Measurements from ENCODE around the gene ANKRD63.
A peak's percentile ranks its signal among the peaks of the same experiment; 100 is the strongest.

Gene ANKRD63

DNA sequence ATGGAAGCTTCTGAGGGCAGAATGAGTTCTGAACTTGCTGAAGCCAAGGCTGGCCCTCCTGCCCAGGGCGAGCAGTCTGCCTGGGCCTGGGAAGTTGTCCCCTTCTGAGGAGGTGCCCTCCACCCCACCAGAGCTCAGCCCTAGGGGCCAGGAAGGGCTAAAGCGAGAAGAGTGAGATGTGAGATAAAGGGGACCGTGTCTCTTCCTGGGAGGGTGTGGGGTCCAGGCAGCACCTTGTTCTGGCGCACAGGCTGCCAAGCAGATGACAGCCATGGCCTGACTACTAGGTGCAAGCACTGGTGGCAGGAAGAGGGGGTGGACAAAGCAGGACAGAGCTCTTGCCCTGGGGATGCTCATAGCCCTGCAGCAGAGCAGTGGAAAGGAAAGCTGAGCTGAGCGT is 40.3 kb downstream of the ANKRD63 start:
- DNase-seq (ENCODE audit: low read depth in 2 of 2) = no peak

DNA sequence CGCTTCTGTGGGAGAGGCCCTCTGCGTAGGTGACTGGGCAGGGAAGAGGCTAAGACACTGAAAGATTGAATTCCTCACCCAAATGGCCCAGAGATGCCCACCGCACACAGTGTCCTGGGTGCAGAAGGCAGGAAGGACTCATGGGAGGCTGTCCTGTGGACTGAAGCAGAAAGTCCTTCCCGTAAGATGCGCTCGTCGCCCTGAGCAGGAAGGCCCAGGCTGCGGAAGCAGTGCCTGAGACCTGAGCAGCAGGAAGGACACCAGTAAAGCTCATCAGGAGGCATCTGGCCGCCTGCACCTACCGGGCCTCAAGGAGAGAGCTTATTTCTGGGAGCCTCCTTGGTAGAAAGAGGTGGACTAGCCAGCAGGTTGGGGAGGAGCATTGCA is 40.7 kb downstream of the ANKRD63 start:
- DNase-seq (ENCODE audit: low read depth in 2 of 2) = no peak

DNA sequence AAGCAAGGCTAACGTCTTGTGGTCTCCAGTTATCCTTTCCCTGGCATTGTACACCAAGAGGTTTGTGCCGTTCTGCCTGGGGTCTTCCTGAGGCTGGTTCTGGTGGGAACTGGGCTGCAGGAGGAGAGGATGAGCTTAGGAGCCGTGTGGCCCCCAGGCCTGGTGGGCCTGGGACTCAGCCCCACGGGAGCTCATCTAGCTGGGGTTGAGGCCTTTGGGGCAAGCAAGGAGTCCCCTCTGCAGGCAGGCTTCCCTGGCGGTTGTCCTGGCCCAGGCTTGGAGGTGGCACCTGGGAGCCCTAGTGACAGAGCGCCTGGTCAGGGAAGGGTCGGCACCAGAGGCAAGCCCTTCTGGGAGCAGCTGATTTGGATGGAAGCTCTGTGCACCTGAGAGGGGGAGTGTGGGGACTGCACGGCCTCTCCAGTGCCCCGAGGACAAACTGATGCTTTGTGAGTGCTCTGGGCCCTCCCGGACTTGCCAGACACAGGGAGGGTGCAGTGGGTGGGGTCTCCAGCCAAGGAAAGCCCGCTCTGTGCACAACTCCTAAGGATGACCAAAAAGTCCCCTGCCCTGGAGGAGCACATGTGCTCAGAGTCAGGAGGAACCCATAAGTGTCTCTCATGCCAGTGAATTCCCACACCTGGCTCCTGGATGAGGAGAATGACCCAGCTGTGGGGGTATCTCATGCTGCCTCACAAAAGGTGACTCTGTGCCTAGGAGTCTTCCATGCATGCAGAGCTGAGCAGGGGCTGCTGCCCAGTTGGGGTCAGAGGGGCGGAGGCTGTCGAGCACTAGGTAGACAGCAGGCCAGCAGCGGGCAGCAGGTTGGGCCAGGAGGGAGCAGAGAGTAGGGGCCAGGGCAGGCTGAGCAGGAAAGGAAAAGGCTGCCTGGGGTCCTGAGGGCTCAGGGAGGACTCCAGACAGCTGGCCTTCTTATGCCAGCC is 41.3 kb downstream of the ANKRD63 start:
- no peak for DNase-seq (ENCODE audit: low read depth in 2 of 2)

DNA sequence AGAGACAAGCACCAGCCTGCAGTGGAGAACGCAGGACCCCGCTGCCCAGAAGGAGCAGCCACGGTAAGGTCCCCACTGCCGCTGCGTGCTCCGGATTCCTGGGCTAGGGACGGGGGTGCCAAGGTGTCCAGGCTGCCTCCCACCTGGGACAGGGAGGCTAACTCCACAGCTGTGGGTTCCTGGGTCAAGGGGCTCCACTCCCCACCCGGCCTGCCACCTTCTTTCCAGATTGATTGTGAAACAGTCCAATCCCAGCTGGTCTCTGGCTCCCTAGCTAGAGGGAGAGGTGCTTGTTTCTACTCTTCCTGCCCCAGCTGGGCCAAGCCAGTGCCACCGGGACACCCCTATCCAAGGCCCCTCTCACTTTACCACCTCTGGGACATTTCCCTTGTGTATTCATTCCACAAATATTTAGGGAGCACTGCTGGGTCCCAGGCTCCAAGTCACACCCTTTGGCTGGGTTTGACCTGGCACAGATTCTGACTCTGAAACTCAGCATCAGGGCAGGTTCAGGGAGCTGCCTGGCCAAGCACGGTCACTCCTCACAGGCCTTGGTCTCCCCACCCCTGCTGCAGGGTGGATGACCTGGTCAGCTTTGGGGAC is 42.1 kb downstream of the ANKRD63 start:
- DNase-seq (ENCODE audit: low read depth in 2 of 2) = no peak

DNA sequence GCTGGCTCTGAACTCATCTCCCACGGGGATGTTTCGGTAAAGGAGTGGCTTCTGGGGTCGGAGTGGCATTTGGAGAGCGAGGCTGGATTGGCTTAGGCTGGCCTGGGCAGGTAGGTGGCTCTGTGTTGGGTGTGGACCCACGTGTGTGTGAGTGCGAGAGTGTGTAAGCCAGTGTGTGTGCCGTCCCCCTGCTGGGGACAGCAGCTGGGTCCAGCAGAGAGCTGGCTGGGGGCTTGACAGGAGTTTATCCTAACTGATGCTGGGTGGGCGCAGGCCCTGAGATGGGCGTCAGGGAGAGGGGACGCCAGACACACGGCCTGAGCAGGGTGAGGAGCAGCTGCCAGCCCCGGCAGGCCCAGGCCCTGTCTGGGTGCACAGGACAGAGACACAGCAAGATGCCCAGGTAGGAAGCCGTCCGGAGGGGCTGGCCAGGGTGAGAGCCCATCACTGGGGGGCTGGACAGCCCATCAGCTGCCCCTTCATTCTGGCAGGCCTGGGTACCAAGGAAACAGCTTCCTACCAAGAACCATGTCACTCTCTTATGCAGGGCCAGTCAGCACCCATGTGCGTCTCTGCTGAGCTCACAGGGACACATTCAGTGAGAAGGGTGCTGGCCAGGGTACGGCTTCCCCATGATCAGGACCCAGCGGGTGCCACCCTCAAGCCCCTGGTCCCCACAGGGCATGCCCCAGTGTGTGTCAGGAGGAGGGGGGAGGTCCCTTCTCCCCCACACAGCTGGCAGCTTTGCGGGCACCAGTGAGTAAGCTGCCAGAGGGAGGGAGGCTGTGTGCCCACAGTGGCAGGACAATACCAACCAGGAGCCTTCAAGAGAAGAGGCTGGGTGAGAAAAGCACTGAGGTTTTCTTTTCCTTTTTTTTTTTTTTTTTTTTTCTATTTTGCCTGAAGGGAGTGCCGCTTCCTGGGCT is 42.9 kb downstream of the ANKRD63 start:
- DNase-seq (ENCODE audit: low read depth in 2 of 2) = no peak

DNA sequence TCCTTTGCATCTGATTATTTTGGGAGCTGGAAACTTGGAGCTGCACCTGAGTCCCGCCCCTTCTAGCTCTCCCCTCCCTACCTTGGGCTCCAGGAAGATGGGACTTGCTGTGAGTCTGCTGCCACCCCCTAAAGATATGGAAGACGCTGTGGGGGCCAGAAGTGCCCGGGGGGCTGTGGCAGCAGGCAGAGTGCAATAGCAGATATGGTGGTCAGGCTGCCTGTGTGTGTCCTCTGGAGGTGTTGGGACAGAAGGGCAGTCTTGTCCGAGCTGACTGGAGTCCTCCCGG is 43.5 kb downstream of the ANKRD63 start:
- no peak for DNase-seq (ENCODE audit: low read depth in 2 of 2)

DNA sequence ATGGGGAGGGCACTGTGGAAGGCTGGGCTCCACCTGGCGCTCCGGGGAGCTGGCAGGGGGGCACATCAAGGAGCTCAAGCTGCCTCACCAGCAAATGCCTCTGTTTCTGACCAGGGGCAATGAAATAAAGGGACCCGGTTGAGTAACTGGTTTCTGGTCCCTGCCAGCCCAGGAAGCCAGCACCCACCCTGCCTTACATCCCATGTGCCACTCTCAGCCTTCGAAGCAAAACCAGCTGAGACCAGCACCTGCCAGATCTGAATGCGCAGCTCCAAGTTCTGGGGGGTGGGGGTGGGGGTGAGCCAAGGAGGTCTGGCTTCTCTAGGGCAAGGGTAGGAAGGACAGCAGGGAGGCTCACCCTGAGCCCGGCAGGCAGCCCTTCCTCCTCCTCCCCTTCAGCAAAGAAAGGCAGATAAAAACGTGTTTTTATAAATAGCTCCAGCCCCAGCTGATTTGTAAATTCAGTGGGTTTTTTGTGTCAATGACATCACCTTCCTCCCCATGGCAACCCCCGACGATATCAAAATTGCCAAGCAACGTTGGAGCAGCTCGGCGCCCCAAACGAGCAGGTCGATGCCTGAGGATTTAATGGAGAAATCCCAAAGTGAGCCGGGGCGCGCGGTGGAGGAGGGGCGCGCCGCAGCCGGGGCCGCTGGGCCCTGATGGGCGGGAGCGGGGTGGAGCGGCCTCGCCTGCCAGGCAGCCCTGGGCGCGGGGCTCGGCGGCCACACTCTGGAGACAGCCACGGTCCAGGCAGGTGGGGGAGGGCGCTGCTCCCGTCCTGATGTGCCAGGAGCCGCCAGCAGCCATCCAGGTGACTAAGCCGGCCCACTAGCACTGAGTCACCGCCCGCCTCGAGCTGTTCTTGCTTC is 44.1 kb downstream of the ANKRD63 start, which contains the start of gene PAK6:
Gene PAK6 (plus strand): TSS at position 532 of the 872 bp plus-strand sequence. CDS start 25,723 bp downstream, outside the sequence.
- peak; percentile 24 to 43 for DNase-seq (ENCODE audit: low read depth in 2 of 2)

DNA sequence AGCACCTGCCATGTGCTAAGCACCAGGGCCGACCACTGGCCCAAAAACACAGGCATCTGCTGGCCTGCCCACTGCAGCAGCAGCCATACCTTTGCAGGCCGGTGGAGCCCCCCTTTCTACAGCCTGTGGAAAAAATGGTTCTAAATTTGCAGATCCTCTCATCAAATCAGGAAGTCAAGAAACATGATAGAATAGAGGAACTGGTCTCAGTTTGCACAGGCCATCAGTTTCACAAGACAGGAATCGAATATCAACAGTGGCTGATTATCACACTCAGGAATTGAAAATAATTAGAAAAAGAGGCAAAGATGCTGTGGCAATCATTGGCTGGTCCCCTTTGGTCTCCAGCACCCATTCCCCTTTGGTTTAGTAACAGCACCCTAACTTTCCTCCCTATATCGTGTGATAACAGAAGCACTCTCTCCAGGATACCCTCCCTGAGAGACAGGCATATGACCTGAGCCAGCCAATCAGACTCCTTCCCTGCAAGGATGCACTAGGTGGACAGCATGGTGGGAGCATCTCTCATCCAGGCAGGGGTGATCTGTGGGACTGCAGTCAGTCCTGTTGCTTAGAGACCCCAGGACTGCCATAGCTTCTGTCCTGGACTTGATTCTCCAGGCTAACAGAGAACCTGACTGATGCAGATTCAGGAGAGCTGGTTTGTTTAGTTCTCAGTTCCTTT is 47.5 kb downstream of the ANKRD63 start:
- DNase-seq (ENCODE audit: low read depth in 2 of 2) = no peak

DNA sequence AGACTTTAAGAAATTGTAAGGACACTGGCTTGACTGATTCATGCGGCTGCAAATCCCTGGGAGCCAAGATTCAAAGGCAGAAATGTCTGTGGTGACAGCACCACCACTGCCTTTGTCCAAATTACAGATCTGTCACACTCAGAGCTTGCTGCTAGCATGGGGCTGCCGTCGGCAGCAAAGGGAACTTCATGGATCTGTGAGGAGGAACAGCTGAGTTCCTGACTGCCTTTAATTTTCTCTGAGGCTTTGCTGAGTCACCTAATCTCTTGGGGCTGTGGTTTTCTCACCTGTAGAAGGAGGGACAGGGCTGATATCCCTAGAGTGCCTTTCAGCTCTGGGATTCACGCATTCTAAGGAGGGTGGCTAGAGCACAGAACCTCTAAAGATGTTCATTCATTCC is 48.1 kb downstream of the ANKRD63 start:
- no peak for DNase-seq (ENCODE audit: low read depth in 2 of 2)

DNA sequence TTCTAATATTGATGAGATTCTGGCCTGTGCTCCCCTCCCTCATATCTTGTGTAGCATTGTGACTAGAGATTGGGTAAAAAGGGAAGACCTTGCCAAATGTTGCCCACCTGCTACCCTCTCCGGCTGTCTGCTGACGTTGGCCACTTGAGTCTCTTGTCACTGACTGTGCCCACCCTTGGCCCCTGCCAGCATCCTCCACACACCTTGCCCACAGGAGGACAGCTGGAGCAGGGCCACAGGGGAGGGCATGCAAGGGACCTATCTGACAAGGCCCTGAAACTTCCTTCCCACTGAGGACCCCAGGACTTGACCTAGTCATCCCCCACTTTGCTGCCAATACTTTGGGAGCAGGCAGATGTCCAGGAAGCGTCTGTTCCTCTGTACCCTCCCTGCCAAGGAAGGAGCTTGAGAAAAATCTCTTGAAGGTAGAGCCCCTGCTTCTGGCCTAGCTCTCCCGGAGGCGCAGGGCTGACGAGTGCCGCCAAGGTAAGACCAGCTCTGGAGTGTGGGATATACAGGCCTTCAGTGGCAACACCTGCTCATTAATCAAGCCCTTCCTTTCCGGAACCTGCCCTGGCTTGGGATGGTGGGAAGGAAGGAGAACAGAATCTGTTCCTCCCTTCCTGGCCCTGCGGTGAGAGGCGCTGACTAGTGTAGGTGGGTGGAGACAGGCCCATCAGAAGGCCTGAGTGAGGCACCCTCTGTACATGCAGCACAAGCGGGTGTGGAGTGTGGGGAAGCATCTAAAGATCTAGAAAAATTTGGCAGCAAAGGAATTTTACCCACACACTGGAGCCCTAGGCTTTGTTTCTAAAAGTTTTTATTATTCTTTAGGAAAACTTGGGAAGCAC is 48.9 kb downstream of the ANKRD63 start:
- no peak for DNase-seq (ENCODE audit: low read depth in 2 of 2)

DNA sequence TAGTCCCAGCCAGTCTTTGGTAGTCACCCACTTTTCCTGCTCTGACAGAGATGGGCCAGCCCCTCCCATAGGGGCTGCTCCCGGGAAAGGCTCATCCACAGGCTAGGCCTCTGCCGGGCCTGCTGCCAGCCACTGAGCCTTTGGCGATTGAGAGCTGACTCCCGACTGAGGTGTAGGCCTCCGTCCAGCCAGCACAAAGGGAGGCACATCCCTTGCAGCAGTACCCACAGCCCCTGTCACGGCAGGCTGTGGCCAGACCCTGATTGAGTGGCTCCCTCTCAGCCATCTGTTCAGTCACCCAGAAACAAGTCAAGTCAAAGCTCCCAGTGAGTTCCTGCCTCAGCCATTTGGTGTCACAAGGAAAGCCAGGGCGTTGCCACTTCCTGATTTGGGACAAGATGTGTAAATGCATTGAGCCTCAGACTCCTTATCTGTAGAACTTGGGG is 50.2 kb downstream of the ANKRD63 start:
- DNase-seq (ENCODE audit: low read depth in 2 of 2) = no peak

Measured in stimulated activated CD4-positive, alpha-beta T cell treated with anti-CD3 and anti-CD28 coated beads, Interleukin-15, amount 100 ng/mL, for 48 hours (primary cell).